Measurements from ENCODE around the gene GPR171.

Gene GPR171

GRCh38 chr3:151213151-151213550 is 10.1 kb upstream of the GPR171 start:
- DNase-seq: no peak

DNA sequence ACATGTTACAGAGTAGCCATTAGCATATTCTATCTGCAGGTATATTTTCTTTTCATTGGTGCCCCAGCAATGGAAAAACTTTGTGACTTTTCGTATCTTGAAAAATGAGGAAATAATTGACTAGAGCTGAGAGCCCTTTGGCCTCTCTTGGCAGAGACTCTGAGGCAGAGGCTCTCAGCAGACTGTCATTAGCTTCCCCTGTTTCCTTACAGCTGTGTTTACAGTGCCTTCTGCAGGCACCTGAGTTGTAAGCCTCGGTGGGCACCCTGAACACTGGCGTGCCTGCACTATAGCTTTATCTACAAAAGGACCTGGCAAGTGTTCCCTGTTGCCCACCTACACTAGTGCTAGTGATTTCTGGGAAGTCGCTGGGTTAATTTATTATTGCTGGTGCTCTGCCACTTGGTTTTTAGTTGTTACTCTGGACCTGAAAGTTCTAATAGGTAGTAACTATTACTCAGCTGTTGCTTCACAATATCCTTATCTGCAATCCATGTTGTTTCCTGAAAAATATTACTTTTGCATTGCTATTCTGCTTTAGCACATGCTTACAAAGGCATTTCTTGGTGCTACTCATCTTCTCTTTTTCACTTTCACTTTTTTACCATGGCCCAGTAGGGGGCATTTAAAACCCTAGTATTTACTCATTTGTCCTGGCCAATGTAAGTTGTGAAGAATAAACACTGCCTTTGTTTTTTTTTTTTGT is 7.8 kb upstream of the GPR171 start:
- DNase-seq: no peak

GRCh38 chr3:151209654-151210053 is 6.6 kb upstream of the GPR171 start:
- DNase-seq: no peak

GRCh38 chr3:151206201-151206600 is 3.2 kb upstream of the GPR171 start:
- DNase-seq: no peak

DNA sequence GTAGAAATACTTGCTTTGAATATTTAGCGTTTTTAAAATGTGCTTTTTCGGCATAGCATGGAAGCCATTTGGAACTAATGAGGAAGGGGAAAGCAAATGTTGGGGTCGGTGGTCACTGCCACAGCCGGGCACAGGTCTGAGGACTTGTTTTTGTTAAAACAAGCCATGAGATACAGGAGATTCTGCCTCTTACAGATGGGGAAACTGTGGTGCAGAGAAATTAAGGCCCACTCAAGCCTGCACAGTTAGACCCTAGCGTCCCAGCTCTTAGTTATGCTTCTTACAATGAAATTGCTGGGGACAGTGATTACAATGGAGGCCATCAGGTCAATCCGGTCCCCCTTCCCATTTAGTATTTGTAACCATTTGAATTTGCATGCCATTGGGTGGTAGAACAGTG is 2.5 kb upstream of the GPR171 start:
- DNase-seq: no peak

- no peak for DNase-seq
Measured at GRCh38 chr3:151204530-151205402, 1.8 kb upstream of the GPR171 start.

GRCh38 chr3:151201051-151201730 is 1.8 kb downstream of the GPR171 start:
- no peak for DNase-seq

DNA sequence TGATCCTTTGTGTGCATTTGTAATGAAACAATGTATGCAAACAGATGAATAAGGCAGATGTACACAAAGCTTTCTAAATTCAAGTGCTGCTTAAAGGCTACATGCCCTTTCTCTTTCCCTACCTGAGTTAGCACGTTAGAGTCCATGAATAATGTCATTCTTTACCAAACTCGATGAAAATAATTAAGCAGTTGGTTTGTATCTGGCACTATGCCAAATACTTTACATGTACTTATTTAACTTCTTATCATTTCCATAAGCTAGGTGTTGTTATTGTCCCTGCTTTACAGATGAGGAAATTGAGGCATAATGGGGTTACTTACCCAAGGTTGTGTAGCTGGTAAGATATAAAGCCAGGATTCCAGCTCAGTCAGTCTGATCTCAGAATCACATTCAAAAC is 2.4 kb downstream of the GPR171 start:
- no peak for DNase-seq

- no peak for DNase-seq
Measured at GRCh38 chr3:151199554-151200438, 3.2 kb downstream of the GPR171 start.

- no peak for DNase-seq
Measured at GRCh38 chr3:151198849-151199248, 4.2 kb downstream of the GPR171 start.

DNA sequence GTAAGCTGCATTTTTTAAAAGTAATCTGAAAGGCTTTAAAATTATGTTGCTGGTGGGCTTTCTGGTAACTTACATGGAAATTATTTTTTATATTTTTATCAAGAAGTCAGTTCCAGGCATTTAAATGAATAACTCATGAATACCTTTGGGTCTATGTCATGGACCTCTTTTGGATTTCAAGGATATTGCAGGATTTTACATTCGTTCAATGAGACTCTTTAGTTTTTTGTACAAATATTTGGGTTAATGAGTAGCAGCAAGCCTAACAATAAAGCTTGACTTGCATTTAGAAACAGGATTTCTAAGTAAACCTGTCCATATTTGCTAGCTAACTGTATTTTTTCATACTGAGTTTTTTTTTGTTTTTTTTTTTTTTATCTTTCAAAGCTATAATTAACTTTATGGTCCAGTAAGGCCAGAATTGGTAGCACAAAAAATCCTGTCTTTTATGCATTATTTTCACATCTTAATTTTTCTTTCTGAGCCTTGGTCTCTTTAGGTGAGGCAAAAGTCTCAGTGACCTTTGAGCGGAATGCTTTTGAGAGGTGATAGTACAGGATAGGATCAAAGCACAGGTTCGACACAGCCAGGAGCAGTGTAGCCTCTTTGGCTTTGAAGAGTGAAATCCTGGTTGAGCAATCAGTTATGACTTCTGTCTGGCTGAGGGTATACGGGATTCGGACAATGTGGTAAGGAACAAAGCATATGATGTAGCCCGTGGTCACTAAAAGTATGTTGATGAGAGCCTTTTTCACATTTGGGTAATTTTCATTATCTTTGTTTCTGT is 4.8 kb downstream of the GPR171 start:
- DNase-seq: no peak

DNA sequence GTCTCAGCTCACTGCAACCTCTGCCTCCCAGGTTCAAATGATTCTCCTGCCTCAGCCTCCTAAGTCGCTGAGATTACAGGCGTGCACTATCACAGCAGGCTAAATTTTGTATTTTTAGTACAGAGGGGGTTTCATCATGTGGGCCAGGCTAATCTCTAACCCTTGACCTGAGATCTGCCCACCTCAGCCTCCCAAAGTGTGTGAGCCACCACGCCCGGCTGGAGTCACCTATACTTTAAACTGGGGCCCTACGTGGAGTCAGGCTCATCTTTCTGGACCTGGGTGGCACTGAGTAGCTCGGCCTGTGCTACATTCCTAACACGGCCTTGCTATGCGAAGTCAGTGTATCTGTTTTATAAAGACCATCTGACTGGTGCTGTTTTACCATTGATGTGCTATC is 5.8 kb downstream of the GPR171 start:
- DNase-seq: no peak

DNA sequence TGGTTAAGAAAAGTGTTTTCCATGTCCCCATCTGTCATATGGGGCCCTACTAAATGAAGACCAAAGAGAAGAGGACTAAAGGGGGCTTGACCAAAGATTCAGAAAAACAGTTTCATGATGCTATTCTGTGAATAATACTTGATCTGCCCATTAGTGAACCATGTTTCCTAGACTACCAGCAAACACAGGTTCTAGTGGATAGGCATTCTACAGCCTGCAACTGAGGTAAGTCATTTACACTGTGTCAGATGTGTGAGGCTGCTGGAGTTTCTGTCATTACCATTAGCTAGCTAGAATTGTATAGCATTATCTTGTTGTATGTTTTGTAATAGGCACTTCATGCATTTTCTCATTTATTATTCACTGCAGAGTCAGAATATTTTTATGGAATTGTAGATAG is 6.6 kb downstream of the GPR171 start:
- DNase-seq: no peak

GRCh38 chr3:151195826-151196225 is 7.2 kb downstream of the GPR171 start:
- DNase-seq: no peak

- no peak for DNase-seq
Measured at GRCh38 chr3:151192545-151192944, 10.5 kb downstream of the GPR171 start.

GRCh38 chr3:151191095-151191494 is 11.9 kb downstream of the GPR171 start:
- no peak for DNase-seq

GRCh38 chr3:151183265-151183671 is 19.7 kb downstream of the GPR171 start:
- no peak for DNase-seq

- DNase-seq: no peak
Measured at GRCh38 chr3:151182349-151183079, 20.5 kb downstream of the GPR171 start.

GRCh38 chr3:151178208-151178845 is 24.7 kb downstream of the GPR171 start:
- DNase-seq: no peak

DNA sequence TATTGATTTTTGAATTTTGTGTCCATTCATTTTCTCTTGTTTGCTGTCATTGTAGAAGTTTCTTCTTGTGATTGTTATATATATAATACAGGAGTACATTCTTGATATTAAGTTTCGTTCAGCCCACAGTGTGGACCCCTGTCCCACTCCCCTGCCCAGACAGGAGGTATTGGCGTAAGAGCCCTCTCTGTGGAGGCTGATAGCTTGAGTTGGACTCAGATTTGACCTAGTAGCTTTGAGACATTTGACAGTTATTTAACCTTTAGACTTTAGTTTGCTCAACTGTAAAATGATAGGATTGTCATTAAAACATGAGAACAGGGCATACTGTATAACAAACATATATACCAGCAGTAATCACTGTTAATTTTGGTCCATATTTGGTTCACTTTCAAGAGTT is 27.1 kb downstream of the GPR171 start:
- DNase-seq: no peak

DNA sequence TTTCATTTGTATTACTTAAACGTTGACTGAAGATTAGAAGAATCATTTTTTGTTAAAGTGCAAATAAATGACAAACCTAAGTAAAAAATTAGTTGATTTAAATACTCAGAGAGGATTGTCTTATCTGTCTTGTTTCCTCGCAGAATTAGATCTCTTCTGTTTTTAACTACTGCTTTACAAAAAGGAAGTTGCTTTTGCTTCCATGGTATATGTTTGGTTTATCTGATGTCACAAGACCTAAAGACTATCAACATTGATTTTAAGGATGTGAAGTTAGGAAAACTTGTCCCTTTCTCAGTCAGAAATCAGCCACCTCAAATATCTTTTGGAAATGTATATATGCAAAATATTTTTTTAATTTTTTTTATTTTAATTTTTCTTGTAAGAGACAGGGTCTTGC is 28.7 kb downstream of the GPR171 start:
- no peak for DNase-seq
